Neural cell (in vitro differentiated cells): ENCODE data around the gene SUSD4.

Experiments
- CTCF ChIP-seq: fragments of 450-650 bp; IDR thresholded peaks from 2 replicates; pipeline ENCODE4 v1.5.1; 2014; ENCODE audit warnings: antibody characterized with exemption, mild to moderate bottlenecking, moderate library complexity; ENCODE audit not compliant: poor library complexity, severe bottlenecking
- EP300 ChIP-seq: fragments of 450-650 bp; conservative IDR thresholded peaks from 2 replicates; pipeline ENCODE4 v1.6.1; 2014; ENCODE audit warnings: antibody characterized with exemption, mild to moderate bottlenecking, moderate library complexity; ENCODE audit not compliant: poor library complexity, severe bottlenecking
- EZH2 ChIP-seq: fragments of 200-600, 300-800 bp; shearing (Covaris generic), sonication (generic); IDR thresholded peaks from 2 replicates; pipeline ENCODE4 v1.6.1; 2014; ENCODE audit warnings: antibody characterized with exemption, low read length, borderline replicate concordance, mild to moderate bottlenecking; ENCODE audit not compliant: insufficient read depth, poor library complexity, severe bottlenecking
- MXI1 ChIP-seq: fragments of 450-650 bp; conservative IDR thresholded peaks from 2 replicates; pipeline ENCODE4 v1.6.1; 2014; ENCODE audit warnings: antibody characterized with exemption, mild to moderate bottlenecking; ENCODE audit not compliant: poor library complexity, severe bottlenecking
- POLR2AphosphoS5 ChIP-seq: IDR thresholded peaks from 2 replicates; pipeline ENCODE4 v1.6.1; 2012
- SMC3 ChIP-seq: fragments of 450-650 bp; conservative IDR thresholded peaks from 2 replicates; pipeline ENCODE4 v1.6.1; 2014; ENCODE audit warnings: antibody characterized with exemption, mild to moderate bottlenecking, moderate library complexity; ENCODE audit not compliant: poor library complexity
- TF ChIP-seq, protein P1 (sequence below): IDR thresholded peaks from 2 replicates; pipeline ENCODE4 v1.6.1; 2012; ENCODE audit warnings: borderline replicate concordance

DNA sequence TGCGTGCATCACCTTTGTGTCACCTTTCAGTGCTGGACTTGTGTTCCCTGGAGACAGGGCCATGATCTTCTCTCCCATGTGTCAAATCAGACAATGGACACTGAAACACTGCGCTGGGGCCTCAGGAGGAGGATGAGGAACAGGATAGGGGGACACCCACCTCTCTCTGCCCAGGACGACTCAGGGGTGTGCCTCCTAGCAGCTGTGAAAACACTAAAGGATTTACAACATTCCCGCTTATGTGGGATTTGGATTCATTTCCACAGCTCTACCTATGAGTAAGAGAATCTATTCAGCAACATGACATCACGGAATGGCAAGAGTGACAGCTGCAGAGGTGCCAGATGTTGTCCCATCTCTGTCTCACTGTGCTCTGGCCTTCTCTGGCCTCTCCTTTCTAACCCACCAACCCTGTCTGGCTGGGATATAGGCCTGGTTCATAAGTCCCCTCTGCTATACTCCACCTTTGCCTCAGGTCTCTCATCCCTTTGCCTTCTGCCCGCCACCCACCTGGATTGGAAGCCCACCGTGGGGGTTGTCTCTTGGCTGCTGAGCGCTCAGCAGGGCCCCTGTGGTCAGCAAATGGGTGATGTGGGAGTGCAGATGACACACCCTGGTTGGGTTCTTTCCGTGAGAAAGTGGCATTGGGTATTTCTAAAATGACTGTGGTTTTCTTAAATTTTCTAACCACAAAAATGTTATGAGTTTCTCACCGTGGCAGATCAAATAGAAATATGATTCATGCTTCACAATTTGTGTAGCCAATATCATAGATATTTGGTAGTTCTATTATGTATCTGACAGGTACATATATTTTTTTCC, 173.9 kb downstream of the SUSD4 start:
- TF ChIP-seq EZH2 (no peak), CTCF (no peak), EP300 (no peak), POLR2AphosphoS5 (no peak), SMC3 (no peak), MXI1 (no peak)
- TF ChIP-seq, protein P1, sequence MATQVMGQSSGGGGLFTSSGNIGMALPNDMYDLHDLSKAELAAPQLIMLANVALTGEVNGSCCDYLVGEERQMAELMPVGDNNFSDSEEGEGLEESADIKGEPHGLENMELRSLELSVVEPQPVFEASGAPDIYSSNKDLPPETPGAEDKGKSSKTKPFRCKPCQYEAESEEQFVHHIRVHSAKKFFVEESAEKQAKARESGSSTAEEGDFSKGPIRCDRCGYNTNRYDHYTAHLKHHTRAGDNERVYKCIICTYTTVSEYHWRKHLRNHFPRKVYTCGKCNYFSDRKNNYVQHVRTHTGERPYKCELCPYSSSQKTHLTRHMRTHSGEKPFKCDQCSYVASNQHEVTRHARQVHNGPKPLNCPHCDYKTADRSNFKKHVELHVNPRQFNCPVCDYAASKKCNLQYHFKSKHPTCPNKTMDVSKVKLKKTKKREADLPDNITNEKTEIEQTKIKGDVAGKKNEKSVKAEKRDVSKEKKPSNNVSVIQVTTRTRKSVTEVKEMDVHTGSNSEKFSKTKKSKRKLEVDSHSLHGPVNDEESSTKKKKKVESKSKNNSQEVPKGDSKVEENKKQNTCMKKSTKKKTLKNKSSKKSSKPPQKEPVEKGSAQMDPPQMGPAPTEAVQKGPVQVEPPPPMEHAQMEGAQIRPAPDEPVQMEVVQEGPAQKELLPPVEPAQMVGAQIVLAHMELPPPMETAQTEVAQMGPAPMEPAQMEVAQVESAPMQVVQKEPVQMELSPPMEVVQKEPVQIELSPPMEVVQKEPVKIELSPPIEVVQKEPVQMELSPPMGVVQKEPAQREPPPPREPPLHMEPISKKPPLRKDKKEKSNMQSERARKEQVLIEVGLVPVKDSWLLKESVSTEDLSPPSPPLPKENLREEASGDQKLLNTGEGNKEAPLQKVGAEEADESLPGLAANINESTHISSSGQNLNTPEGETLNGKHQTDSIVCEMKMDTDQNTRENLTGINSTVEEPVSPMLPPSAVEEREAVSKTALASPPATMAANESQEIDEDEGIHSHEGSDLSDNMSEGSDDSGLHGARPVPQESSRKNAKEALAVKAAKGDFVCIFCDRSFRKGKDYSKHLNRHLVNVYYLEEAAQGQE, result no peak
